ENCODE data around the gene SLC35F5. TPM values are rescaled to one million over a fixed set of nuclear protein-coding genes. Genes with fewer than 3 reads are reported as not detected.

The SLC35F5 gene
- total RNA-seq, 1 experiment from 2014 or later: 26.2 TPM

GRCh38 chr2:113784823-113785744 lies 28.6 kb upstream of the SLC35F5 start:
- H3K4me3 ChIP-seq (ENCODE audit: low read depth, low read length, poor library complexity, severe bottlenecking): no peak overlapping the region
- TF ChIP-seq EZH2 (IDR thresholded peaks at IDR 0.05; ENCODE audit: borderline replicate concordance, low read depth, low read length, poor library complexity, severe bottlenecking) (no peak), CTCF (conservative IDR thresholded peaks at IDR 0.05; ENCODE audit: low read depth, low read length) (no peak)
- no peaks in the 10 kb centered on the region for H3K4me1 ChIP-seq (ENCODE audit: insufficient read depth, low read length, poor library complexity, severe bottlenecking)
- CTCF ChIA-PET: no interaction called here
- intact Hi-C loops (cut with micrococcal nuclease; ENCODE audit: unreplicated experiment): no loop called here
- no peaks in the 10 kb centered on the region for H3K27me3 ChIP-seq (replicated peaks; ENCODE audit: insufficient read depth, low read depth, low read length, poor library complexity)
- POLR2A ChIA-PET (ENCODE audit: low non-redundant PET): no interaction called here
- H3K27ac ChIP-seq (ENCODE audit: low read depth, low read length, poor library complexity, severe bottlenecking): no peak overlapping the region
- no peaks in the 10 kb centered on the region for H3K9me3 ChIP-seq (ENCODE audit: low read depth, low read length, poor library complexity, severe bottlenecking)
- H3K36me3 ChIP-seq (ENCODE audit: insufficient read depth, low read length, poor library complexity, severe bottlenecking): no peaks in the 10 kb centered on the region
- no peak for DNase-seq (ENCODE audit: low spot score)
- BruUV-seq (replicated peaks): no TSS peak

- Histone ChIP-seq H3K36me3 (ENCODE audit: insufficient read depth, low read length, poor library complexity, severe bottlenecking) (no peaks in the 10 kb centered on the region), H3K4me1 (ENCODE audit: insufficient read depth, low read length, poor library complexity, severe bottlenecking) (no peaks in the 10 kb centered on the region), H3K27ac (ENCODE audit: low read depth, low read length, poor library complexity, severe bottlenecking) (no peak overlapping the region), H3K9me3 (ENCODE audit: low read depth, low read length, poor library complexity, severe bottlenecking) (no peaks in the 10 kb centered on the region), H3K27me3 (replicated peaks; ENCODE audit: insufficient read depth, low read depth, low read length, poor library complexity) (no peaks in the 10 kb centered on the region), H3K4me3 (ENCODE audit: low read depth, low read length, poor library complexity, severe bottlenecking) (no peak overlapping the region)
- TF ChIP-seq CTCF (conservative IDR thresholded peaks at IDR 0.05; ENCODE audit: low read depth, low read length) (no peak), EZH2 (IDR thresholded peaks at IDR 0.05; ENCODE audit: borderline replicate concordance, low read depth, low read length, poor library complexity, severe bottlenecking) (no peak)
- ChIA-PET POLR2A (ENCODE audit: low non-redundant PET) (no interaction called here), CTCF (no interaction called here)
- no peak for DNase-seq (ENCODE audit: low spot score)
- BruUV-seq (replicated peaks): no TSS peak
- intact Hi-C loops (cut with micrococcal nuclease; ENCODE audit: unreplicated experiment): no loop called here
Measured at GRCh38 chr2:113780472-113780871, 24.0 kb upstream of the SLC35F5 start.

DNA sequence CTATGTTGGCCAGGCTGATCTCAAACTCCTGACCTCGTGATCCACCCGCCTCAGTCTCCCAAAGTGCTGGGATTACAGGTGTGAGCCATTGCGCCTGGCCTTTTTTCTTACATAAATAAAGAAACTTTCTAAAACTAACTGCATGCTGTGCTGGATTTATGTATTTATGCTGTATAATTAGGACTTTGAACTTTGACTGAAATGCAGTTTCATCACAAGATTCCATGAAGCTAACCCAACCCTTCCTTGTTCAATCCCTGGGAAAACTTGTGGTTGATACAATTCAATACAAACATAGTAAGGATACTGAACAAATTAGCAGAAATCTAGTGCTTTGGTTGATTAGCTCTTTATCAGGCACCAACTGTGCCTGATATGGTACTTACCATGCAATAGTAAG lies 20.9 kb upstream of the SLC35F5 start:
- CTCF ChIA-PET: no interaction called here
- Histone ChIP-seq H3K4me3 (ENCODE audit: low read depth, low read length, poor library complexity, severe bottlenecking) (no peak overlapping the region), H3K36me3 (ENCODE audit: insufficient read depth, low read length, poor library complexity, severe bottlenecking) (no peaks in the 10 kb centered on the region), H3K27ac (ENCODE audit: low read depth, low read length, poor library complexity, severe bottlenecking) (no peak overlapping the region), H3K27me3 (replicated peaks; ENCODE audit: insufficient read depth, low read depth, low read length, poor library complexity) (no peaks in the 10 kb centered on the region), H3K4me1 (ENCODE audit: insufficient read depth, low read length, poor library complexity, severe bottlenecking) (no peaks in the 10 kb centered on the region), H3K9me3 (ENCODE audit: low read depth, low read length, poor library complexity, severe bottlenecking) (no peaks in the 10 kb centered on the region)
- DNase-seq (ENCODE audit: low spot score): no peak
- no TSS peak for BruUV-seq (replicated peaks)
- TF ChIP-seq EZH2 (IDR thresholded peaks at IDR 0.05; ENCODE audit: borderline replicate concordance, low read depth, low read length, poor library complexity, severe bottlenecking) (no peak), CTCF (conservative IDR thresholded peaks at IDR 0.05; ENCODE audit: low read depth, low read length) (no peak)
- POLR2A ChIA-PET (ENCODE audit: low non-redundant PET): no interaction called here
- intact Hi-C loops (cut with micrococcal nuclease; ENCODE audit: unreplicated experiment): no loop called here

All from A673 (cell line).